Astrocyte (in vitro differentiated cells and primary cell): ENCODE data around the gene PTPRE.

Experiments used
- CTCF ChIP-seq: IDR thresholded peaks from 2 replicates; pipeline ENCODE4 v1.5.1; 2011; ENCODE audit warnings: low read depth, mild to moderate bottlenecking, inconsistent platforms, low read length, moderate library complexity; ENCODE audit not compliant: insufficient read depth
- EZH2 ChIP-seq: IDR thresholded peaks from 2 replicates; pipeline ENCODE4 v1.6.1; 2012; ENCODE audit warnings: mild to moderate bottlenecking, low read length, inconsistent platforms; ENCODE audit not compliant: insufficient read depth

GRCh38 chr10:127979566-127979965 lies 72.7 kb downstream of the PTPRE start:
- TF ChIP-seq CTCF (no peak), EZH2 (no peak)
